Measurements from ENCODE around the gene TTC12. TPM values are rescaled to one million over a fixed set of nuclear protein-coding genes. Genes with fewer than 3 reads are reported as not detected.

TTC12 gene
- total RNA-seq, 1 donor from 2014 or later: 21.6 TPM

DNA sequence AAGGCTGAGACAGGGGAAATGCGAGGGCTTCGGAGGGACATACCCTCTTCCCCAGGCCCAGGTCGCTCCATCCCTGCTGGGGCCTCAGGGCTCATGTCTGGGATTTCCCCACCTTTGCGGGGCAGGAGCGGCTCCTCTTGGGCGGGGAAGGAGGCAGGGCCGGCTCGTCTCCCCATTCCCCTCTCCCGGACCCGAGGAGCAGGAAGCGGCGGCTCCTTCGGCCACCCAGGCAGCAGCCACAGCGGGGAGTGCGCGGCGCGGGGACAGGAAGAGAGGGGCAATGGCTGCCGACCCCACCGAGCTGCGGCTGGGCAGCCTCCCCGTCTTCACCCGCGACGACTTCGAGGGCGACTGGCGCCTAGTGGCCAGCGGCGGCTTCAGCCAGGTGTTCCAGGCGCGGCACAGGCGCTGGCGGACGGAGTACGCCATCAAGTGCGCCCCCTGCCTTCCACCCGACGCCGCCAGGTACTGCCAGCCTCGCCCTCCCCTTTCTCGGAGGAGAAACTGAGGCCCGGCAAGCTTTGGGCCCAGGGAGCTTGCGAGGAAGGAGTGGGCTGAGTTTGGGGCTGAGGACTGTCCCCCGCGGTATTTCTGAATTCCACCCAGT, 73.3 kb downstream of the TTC12 start, which contains the start of gene ANKK1:
Gene ANKK1, plus strand, starts transcription at position 175 of the 607 bp plus-strand sequence. Its CDS starts 106 bp downstream, at position 281.
- peak; percentile 19 for DNase-seq (ENCODE audit: low read depth, low spot score)
- H3K36me3 Mint-ChIP-seq (ENCODE audit: low read depth): no peaks in the 10 kb centered on the region
- H3K27me3 Mint-ChIP-seq (ENCODE audit: low read depth): peaks cover 13% of the 10 kb centered on the region
- TF ChIP-seq, protein P1, sequence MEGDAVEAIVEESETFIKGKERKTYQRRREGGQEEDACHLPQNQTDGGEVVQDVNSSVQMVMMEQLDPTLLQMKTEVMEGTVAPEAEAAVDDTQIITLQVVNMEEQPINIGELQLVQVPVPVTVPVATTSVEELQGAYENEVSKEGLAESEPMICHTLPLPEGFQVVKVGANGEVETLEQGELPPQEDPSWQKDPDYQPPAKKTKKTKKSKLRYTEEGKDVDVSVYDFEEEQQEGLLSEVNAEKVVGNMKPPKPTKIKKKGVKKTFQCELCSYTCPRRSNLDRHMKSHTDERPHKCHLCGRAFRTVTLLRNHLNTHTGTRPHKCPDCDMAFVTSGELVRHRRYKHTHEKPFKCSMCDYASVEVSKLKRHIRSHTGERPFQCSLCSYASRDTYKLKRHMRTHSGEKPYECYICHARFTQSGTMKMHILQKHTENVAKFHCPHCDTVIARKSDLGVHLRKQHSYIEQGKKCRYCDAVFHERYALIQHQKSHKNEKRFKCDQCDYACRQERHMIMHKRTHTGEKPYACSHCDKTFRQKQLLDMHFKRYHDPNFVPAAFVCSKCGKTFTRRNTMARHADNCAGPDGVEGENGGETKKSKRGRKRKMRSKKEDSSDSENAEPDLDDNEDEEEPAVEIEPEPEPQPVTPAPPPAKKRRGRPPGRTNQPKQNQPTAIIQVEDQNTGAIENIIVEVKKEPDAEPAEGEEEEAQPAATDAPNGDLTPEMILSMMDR (conservative IDR thresholded peaks at IDR 0.05): peak; percentile 61
- H3K4me1 Mint-ChIP-seq: no peaks in the 10 kb centered on the region
- H3K9me3 Mint-ChIP-seq: no peaks in the 10 kb centered on the region
- no peak within 1 kb of the TSS for H3K27ac Mint-ChIP-seq (ENCODE audit: unreplicated experiment)
- H3K4me3 Mint-ChIP-seq: no peak within 1 kb of the TSS

DNA sequence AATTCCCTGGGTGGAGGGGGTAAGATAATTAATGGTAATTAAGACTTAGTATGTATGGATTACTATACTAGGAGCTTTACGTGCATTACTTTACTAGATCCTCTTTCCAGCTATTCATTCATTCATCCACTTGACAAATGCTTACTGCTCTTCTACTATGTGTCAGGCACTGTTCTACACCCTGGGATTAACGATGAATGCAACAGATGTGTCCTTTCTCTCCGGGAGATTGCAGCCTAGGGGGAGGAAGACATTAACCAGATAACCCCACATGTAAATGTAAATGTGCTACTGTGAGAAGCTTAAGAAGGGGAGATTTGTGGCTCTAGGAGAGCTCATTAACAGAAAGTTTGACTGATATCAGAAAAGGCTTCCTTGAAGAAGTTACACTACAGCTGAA, 74.9 kb downstream of the TTC12 start:
- Mint-ChIP-seq H3K36me3 (ENCODE audit: low read depth) (no peaks in the 10 kb centered on the region), H3K4me1 (no peaks in the 10 kb centered on the region), H3K27ac (ENCODE audit: unreplicated experiment) (no peak overlapping the region), H3K27me3 (ENCODE audit: low read depth) (peaks cover 18% of the 10 kb centered on the region), H3K9me3 (no peaks in the 10 kb centered on the region), H3K4me3 (no peak overlapping the region)
- no peak for DNase-seq (ENCODE audit: low read depth, low spot score)
- TF ChIP-seq, protein P1 (conservative IDR thresholded peaks at IDR 0.05): no peak

DNA sequence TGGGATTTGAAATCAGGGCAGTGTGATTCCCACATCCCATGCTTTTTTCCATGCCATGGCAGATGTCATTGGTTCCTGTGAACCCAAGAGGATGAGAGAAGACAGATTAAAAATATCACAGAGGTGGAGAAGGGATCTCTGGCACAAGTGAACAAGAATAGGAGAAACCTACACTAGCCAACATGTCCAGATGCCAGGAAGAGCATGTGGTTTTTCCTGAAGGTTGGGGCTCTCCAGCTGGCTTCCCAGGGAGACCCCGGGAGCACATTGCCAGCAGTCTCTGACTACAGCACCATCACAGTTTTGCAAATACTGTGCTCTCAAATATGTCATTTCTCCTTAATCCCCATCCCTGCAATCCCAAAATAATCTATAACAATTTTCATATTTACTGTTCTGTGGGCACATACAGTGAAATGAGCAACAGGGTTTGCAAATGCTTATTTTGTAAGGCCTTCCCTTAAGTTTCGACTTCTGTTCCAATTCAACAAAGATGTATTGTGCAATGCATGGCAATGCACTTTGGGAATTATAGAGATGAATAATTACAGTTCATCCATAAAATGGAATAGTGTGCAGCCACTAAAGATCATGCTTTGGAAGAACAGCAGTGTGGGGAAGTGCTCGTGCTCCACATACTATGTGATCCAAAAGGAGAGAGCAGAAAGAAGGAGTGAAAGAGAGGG, 78.0 kb downstream of the TTC12 start:
- TF ChIP-seq, protein P1 (conservative IDR thresholded peaks at IDR 0.05): no peak
- Mint-ChIP-seq H3K4me1 (no peaks in the 10 kb centered on the region), H3K27ac (ENCODE audit: unreplicated experiment) (no peak overlapping the region), H3K9me3 (no peaks in the 10 kb centered on the region), H3K27me3 (ENCODE audit: low read depth) (peaks cover 8% of the 10 kb centered on the region), H3K36me3 (ENCODE audit: low read depth) (no peaks in the 10 kb centered on the region), H3K4me3 (no peak overlapping the region)
- DNase-seq (ENCODE audit: low read depth, low spot score): no peak

DNA sequence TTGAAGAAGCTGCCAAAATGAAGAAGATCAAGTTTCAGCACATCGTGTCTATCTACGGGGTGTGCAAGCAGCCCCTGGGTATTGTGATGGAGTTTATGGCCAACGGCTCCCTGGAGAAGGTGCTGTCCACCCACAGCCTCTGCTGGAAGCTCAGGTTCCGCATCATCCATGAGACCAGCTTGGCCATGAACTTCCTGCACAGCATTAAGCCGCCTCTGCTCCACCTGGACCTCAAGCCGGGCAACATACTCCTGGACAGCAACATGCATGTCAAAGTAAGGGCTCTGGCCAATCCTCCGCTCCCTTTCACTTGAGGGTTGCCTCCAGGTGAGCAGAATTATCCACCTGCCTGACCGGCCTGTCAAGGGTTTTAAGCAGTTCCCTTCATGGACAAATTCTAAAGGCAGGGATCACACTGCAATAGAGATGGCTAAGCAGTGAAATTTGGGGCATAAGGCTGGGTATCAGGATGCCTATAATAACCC, 79.2 kb downstream of the TTC12 start:
- DNase-seq (ENCODE audit: low read depth, low spot score): no peak
- no peaks in the 10 kb centered on the region for H3K36me3 Mint-ChIP-seq (ENCODE audit: low read depth)
- TF ChIP-seq, protein P1 (conservative IDR thresholded peaks at IDR 0.05): no peak
- no peaks in the 10 kb centered on the region for H3K4me1 Mint-ChIP-seq
- no peak overlapping the region for H3K27ac Mint-ChIP-seq (ENCODE audit: unreplicated experiment)
- H3K4me3 Mint-ChIP-seq: no peak overlapping the region
- H3K9me3 Mint-ChIP-seq: no peaks in the 10 kb centered on the region
- H3K27me3 Mint-ChIP-seq (ENCODE audit: low read depth): peaks cover 8% of the 10 kb centered on the region

DNA sequence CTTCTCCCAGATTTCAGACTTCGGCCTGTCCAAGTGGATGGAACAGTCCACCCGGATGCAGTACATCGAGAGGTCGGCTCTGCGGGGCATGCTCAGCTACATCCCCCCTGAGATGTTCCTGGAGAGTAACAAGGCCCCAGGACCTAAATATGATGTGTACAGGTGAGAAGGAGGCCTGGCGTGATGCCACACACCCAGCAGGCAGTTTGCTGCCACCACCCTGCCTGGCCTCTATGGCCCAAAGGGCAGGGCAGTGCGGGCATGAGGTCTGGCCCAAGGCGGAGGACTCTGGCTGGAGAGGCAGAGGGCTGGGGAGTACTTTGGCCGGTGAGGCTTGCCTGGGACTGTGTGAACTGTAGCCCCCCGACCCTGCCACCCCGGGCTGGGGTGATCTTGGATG, 80.5 kb downstream of the TTC12 start:
- Mint-ChIP-seq H3K4me1 (no peaks in the 10 kb centered on the region), H3K9me3 (no peaks in the 10 kb centered on the region), H3K4me3 (no peak overlapping the region), H3K27ac (ENCODE audit: unreplicated experiment) (peak overlapping the region; percentile 46), H3K36me3 (ENCODE audit: low read depth) (no peaks in the 10 kb centered on the region), H3K27me3 (ENCODE audit: low read depth) (peaks cover 8% of the 10 kb centered on the region)
- TF ChIP-seq, protein P1 (conservative IDR thresholded peaks at IDR 0.05): no peak
- DNase-seq (ENCODE audit: low read depth, low spot score): no peak

All from neural crest cell (in vitro differentiated cells).